SK-N-MC (cell line): ENCODE measurements around the gene SEMA4D.

Experiments used
- DNase-seq: peaks from one replicate; pipeline ENCODE4 v3.0.0-alpha.2; 2011; ENCODE audit warnings: low read depth, low spot score
- H3K27ac ChIP-seq: fragments of 200-600 bp; sonication (generic); 2 replicates; pipeline ENCODE4 v1.5.1; 2016; ENCODE audit warnings: mixed run types
- H3K36me3 ChIP-seq: fragments of 200-600 bp; sonication (generic); 2 replicates; pipeline ENCODE4 v1.6.1; 2017; ENCODE audit warnings: antibody characterized with exemption, low read length, mixed read lengths; ENCODE audit not compliant: insufficient read depth
- H3K4me3 ChIP-seq: fragments of 200-600 bp; sonication (generic); 2 replicates; pipeline ENCODE4 v1.5.1; 2016
- H3K9ac ChIP-seq: fragments of 200-600 bp; sonication (generic); 2 replicates; pipeline ENCODE4 v1.8.0; 2017; ENCODE audit warnings: mixed run types, mixed read lengths; ENCODE audit not compliant: insufficient read length
- H3K9me3 ChIP-seq: fragments of 200-600 bp; sonication (generic); 2 replicates; pipeline ENCODE4 v1.6.1; 2017; ENCODE audit warnings: low read depth, mild to moderate bottlenecking, antibody characterized with exemption, low read length, moderate library complexity, mixed read lengths
- EZH2 ChIP-seq: fragments of 200-600 bp; sonication (generic); IDR thresholded peaks from one replicate; pipeline ENCODE4 v1.6.1; 2017; ENCODE audit warnings: antibody characterized with exemption
- FOXP2 ChIP-seq: optimal IDR thresholded peaks from 2 replicates; pipeline ENCODE3; 2011; ENCODE audit warnings: mild to moderate bottlenecking, moderate library complexity; ENCODE audit not compliant: insufficient read depth; ENCODE audit errors: extremely low read length, control extremely low read depth
- POLR2AphosphoS5 ChIP-seq: IDR thresholded peaks from 2 replicates; pipeline ENCODE4 v1.6.1; 2012; ENCODE audit warnings: mild to moderate bottlenecking, low read depth, low read length, borderline replicate concordance

SEMA4D gene

DNA sequence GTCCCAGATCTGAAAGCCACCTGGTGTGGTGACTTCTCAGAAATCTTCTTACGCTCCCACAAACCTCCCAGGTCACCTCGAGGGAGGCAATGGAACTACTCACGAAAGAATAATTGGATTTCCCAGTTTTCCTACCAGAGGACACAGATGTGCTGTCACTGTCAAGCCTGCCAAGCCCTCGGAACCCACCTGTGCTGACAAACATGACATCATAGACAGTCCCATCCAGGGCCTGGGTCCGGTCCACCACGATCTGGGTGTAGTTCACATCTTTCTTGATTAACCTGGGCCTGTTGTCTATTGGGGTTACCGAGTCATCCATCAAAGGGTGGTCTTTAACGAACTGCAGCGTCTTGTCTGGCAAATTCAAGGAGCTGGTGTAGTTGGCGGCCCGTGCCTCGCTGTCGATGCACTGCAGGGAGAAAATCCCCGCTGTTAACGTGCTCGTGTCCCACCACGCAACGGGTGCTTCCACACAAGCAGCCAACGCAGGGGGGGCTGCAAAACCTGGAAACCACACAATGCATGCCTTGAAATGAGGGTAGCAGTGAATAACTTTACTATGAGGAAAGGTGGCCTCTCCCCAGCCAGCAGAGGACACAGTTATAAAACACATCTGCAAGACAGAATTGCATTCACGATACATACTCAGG lies 110.6 kb downstream of the SEMA4D start:
- TF ChIP-seq POLR2AphosphoS5 (no peak), FOXP2 (no peak), EZH2 (no peak)
- H3K9me3 ChIP-seq, result no peaks in the 10 kb centered on the region
- H3K27ac ChIP-seq, result no peak overlapping the region
- no peak overlapping the region for H3K9ac ChIP-seq
- H3K36me3 ChIP-seq, result peaks cover 16% of the 10 kb centered on the region; the same call in 1 of the 2 replicates
- no peak for DNase-seq
- no peak overlapping the region for H3K4me3 ChIP-seq

- H3K27ac ChIP-seq, result no peak overlapping the region
- TF ChIP-seq EZH2, result no peak
- TF ChIP-seq POLR2AphosphoS5, result no peak
- TF ChIP-seq FOXP2, result no peak
Measured at GRCh38 chr9:89386797-89387196, 111.1 kb downstream of the SEMA4D start.

GRCh38 chr9:89386206-89386605 lies 111.7 kb downstream of the SEMA4D start:
- H3K9me3 ChIP-seq, result no peaks in the 10 kb centered on the region
- DNase-seq, result no peak
- no peak overlapping the region for H3K4me3 ChIP-seq
- H3K36me3 ChIP-seq, result peaks cover 11% of the 10 kb centered on the region; the same call in 1 of the 2 replicates
- TF ChIP-seq EZH2, result no peak
- TF ChIP-seq FOXP2, result no peak
- TF ChIP-seq POLR2AphosphoS5, result no peak
- H3K27ac ChIP-seq, result no peak overlapping the region
- no peak overlapping the region for H3K9ac ChIP-seq

More at GRCh38 chr9:89386797-89387196, 111.1 kb downstream of the SEMA4D start:
- H3K36me3 ChIP-seq, result peaks cover 16% of the 10 kb centered on the region; the same call in 1 of the 2 replicates
- DNase-seq, result no peak
- H3K4me3 ChIP-seq, result no peak overlapping the region
- H3K9ac ChIP-seq, result no peak overlapping the region
- H3K9me3 ChIP-seq, result no peaks in the 10 kb centered on the region

- TF ChIP-seq POLR2AphosphoS5 (no peak), FOXP2 (no peak), EZH2 (no peak)
- no peaks in the 10 kb centered on the region; the same call in 1 of the 2 replicates for H3K36me3 ChIP-seq
- no peak overlapping the region for H3K27ac ChIP-seq
Measured at GRCh38 chr9:89384783-89385182, 113.1 kb downstream of the SEMA4D start.

GRCh38 chr9:89383721-89384300 lies 114.1 kb downstream of the SEMA4D start:
- DNase-seq, result no peak
- no peaks in the 10 kb centered on the region for H3K9me3 ChIP-seq
- no peak overlapping the region for H3K27ac ChIP-seq
- no peak overlapping the region for H3K9ac ChIP-seq
- H3K4me3 ChIP-seq, result no peak overlapping the region
- H3K36me3 ChIP-seq, result no peaks in the 10 kb centered on the region; the same call in 1 of the 2 replicates
- TF ChIP-seq EZH2, result no peak
- TF ChIP-seq POLR2AphosphoS5, result no peak
- no peak for TF ChIP-seq FOXP2

More at GRCh38 chr9:89384783-89385182, 113.1 kb downstream of the SEMA4D start:
- Histone ChIP-seq H3K9me3 (no peaks in the 10 kb centered on the region), H3K9ac (no peak overlapping the region), H3K4me3 (no peak overlapping the region)
- no peak for DNase-seq

DNA sequence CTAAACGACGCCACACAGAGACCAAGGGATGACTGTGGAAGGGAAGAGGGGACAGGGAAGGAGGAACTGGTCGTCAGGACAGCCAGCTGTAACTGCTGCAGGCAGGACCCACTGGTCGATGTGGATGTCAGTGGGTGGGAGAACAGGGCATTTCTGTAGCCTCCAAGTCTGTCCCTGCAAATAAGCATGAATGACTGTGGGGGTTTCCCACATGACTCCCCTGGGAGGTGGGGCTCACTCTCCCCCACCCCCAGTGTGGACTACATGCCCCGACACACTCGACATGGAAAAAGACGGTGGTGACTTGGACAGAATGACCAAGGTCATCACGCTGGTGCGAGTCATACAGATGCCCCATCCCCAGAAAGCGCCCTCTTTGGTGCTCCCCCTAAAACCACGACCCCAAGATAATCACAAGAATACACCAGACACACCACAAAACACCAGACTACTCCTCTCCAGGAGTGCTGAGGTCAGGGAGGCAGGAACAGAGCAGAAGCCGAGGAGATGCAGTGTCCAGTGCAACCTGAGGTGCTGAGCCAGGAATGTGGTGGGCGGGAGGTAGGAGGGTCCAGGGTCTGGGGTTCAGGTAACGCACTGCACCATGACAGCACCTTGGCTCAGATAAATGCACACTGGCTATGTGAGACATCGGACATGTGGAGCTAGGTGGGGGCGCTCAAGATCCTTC lies 114.7 kb downstream of the SEMA4D start:
- no peaks in the 10 kb centered on the region; the same call in 1 of the 2 replicates for H3K36me3 ChIP-seq
- no peak for DNase-seq
- H3K9me3 ChIP-seq, result no peaks in the 10 kb centered on the region
- TF ChIP-seq FOXP2 (no peak), POLR2AphosphoS5 (no peak), EZH2 (no peak)
- no peak overlapping the region for H3K9ac ChIP-seq
- no peak overlapping the region for H3K27ac ChIP-seq
- H3K4me3 ChIP-seq, result no peak overlapping the region

DNA sequence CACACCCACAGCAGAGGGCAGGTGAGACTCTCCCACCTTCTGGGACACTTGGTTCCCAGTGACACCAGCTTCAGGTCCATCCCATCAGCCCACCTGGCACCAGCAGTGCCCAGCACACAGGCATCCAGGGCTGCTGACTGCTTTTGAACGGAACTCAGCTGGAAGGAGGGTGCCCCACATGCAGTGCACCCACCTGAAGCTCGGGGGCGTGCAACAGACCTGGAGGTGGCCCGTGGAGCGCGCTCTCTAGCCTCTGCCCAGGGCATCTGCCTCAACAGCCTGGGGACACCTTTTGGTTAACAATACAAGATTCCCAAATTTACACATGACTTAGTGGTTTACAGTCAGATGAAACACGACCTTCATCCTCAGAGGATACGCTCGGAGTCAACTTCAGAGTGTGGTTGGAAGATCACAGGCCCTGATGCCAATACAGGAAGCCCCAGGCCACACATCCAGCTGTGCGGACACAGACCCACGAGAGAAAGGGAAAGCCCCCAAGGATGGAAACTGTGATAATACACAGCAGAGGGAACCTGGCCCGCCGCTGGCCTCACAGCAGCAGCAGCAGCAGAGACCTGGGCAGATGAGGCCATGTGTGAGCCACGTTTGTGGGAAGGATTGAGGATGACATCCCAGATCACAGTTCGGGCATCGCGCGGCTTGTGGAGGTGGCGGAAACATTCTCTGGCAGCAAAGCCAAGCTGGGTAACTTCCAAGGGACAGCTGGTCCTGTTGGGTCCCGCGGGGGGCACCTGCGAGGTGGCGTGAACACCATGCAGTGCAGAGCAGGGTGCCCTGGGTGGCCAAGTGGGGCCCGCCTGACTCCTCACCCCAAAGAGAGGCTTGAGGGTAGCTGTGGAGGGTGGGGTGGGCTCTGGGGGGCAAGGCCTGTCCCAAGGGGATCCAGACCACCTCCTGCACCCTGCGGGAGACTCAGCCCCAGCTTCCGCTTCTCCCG lies 115.6 kb downstream of the SEMA4D start:
- no peak for TF ChIP-seq POLR2AphosphoS5
- TF ChIP-seq FOXP2, result no peak
- no peak for TF ChIP-seq EZH2
- H3K9me3 ChIP-seq, result no peaks in the 10 kb centered on the region
- H3K4me3 ChIP-seq, result no peak overlapping the region
- H3K9ac ChIP-seq, result no peak overlapping the region
- no peaks in the 10 kb centered on the region; the same call in 1 of the 2 replicates for H3K36me3 ChIP-seq
- no peak for DNase-seq
- H3K27ac ChIP-seq, result no peak overlapping the region
